AG04450 (cell line): ENCODE results near the gene SOX9. TPM values are rescaled to one million over a fixed set of nuclear protein-coding genes. Genes with fewer than 3 reads are reported as not detected.

ENCODE experiments used
- CTCF ChIA-PET: fragments of 300-600, 350-600 bp; formaldehyde crosslinking; extraction: SDS; loops from one replicate; lab custom pipeline; 2022; ENCODE audit warnings: antibody characterized with exemption, inconsistent platforms; lab: Charles Lee
- POLR2A ChIA-PET: fragments of 350-600 bp; formaldehyde crosslinking; extraction: SDS; loops from one replicate; lab custom pipeline; 2021; ENCODE audit warnings: antibody characterized with exemption, inconsistent platforms; lab: Yijun Ruan, JAX
- DNase-seq: peaks from one replicate; pipeline ENCODE4 v3.0.0-alpha.2; 2011; ENCODE audit warnings: low read depth, low spot score
- H3K27ac ChIP-seq: one replicate; pipeline ENCODE4 v1.5.1; 2012; ENCODE audit warnings: low read depth, low read length, control low read depth
- H3K27me3 ChIP-seq: one replicate; pipeline ENCODE4 v1.6.0; 2012; ENCODE audit warnings: low read length; ENCODE audit not compliant: control insufficient read depth, insufficient read depth
- H3K4me3 ChIP-seq: 2 replicates; pipeline ENCODE4 v1.5.1; 2011; ENCODE audit warnings: mild to moderate bottlenecking, low read depth, low read length, control low read depth
- H3K9me3 ChIP-seq: 2 replicates; pipeline ENCODE4 v1.5.1; 2012; ENCODE audit warnings: low read length; ENCODE audit not compliant: control insufficient read depth, insufficient read depth
- CTCF ChIP-seq: IDR thresholded peaks from 2 replicates; pipeline ENCODE4 v1.5.1; 2011; ENCODE audit warnings: low read depth, low read length, control low read depth, inconsistent platforms
- polyA plus RNA-seq: library from polyadenylated mRNA; depleted of rRNA; stranded (reverse); fragments of >200 nt; gene quantifications from 2 replicates; pipeline ENCODE4 v1.2.3, GENCODE V29; 2011

Gene SOX9
- polyA plus RNA-seq, 1 experiment, result 5.5 TPM

GRCh38 chr17:72092710-72093322 is 28.0 kb upstream of the SOX9 start:
- no peak for DNase-seq
- no peak for TF ChIP-seq CTCF
- CTCF ChIA-PET, result interaction anchor here (0.8 kb wide), 1 partner anchor 464 kb away, joined by 3 read pairs; no protein-coding TSS in a partner anchor
- POLR2A ChIA-PET, result no interaction called here
- no peak overlapping the region for H3K27ac ChIP-seq
- peaks cover 2% of the 10 kb centered on the region for H3K27me3 ChIP-seq
- no peaks in the 10 kb centered on the region for H3K9me3 ChIP-seq
- no peak overlapping the region for H3K4me3 ChIP-seq

DNA sequence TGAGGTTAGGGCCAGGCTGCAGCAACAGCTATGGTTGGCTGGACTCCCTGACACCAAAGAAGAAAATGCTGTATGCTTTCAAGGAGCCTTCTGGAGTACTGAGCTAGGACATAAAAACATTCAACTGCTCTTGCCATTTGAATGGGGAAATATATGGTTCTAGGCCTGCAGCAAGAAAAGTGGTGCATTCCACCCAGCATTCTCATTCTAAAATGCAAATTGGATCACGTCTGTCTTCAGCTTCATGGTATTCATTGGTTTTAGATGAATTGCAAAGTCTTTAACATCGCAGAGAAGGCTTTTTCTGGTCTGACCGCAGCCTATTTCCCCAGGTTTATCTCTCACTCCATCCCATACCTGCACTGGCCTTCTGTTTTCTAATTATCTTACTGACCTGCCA is 27.1 kb upstream of the SOX9 start:
- ChIA-PET POLR2A (no interaction called here), CTCF (no interaction called here)
- no peak overlapping the region for H3K27ac ChIP-seq
- TF ChIP-seq CTCF, result no peak
- H3K4me3 ChIP-seq, result no peak overlapping the region
- peaks cover 2% of the 10 kb centered on the region for H3K27me3 ChIP-seq
- H3K9me3 ChIP-seq, result no peaks in the 10 kb centered on the region
- DNase-seq, result no peak

- CTCF ChIA-PET, result interaction anchor here (0.5 kb wide), 1 partner anchor 139 kb away, joined by 3 read pairs; no protein-coding TSS in a partner anchor
- Histone ChIP-seq H3K4me3 (no peak overlapping the region), H3K9me3 (no peaks in the 10 kb centered on the region), H3K27ac (no peak overlapping the region), H3K27me3 (no peaks in the 10 kb centered on the region)
- no peak for TF ChIP-seq CTCF
- POLR2A ChIA-PET, result no interaction called here
- DNase-seq, result no peak
Observed at GRCh38 chr17:72095316-72095715, 25.5 kb upstream of the SOX9 start.

DNA sequence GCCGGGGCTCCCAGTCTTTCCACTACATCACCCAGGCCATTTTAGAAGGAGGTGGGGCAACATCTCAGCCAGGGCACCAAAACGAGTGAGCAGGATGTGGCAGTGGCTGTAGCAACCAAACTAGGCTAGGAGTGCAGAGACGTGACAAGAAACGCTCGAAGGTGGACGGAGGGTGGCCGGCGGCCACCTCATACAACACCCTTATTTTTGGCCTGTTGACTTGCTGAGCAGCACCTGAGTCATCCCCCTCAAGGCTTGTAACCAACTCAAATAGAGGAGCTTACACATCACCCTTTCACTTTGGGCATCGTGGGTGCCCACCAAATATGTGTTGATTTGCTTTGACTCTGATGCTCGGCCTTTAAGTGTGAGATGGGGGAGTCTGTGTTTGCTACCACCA is 23.7 kb upstream of the SOX9 start:
- CTCF ChIA-PET, result no interaction called here
- POLR2A ChIA-PET, result no interaction called here
- H3K9me3 ChIP-seq, result no peaks in the 10 kb centered on the region
- H3K27me3 ChIP-seq, result no peaks in the 10 kb centered on the region
- no peak for DNase-seq
- H3K4me3 ChIP-seq, result no peak overlapping the region
- H3K27ac ChIP-seq, result no peak overlapping the region
- TF ChIP-seq CTCF, result no peak

DNA sequence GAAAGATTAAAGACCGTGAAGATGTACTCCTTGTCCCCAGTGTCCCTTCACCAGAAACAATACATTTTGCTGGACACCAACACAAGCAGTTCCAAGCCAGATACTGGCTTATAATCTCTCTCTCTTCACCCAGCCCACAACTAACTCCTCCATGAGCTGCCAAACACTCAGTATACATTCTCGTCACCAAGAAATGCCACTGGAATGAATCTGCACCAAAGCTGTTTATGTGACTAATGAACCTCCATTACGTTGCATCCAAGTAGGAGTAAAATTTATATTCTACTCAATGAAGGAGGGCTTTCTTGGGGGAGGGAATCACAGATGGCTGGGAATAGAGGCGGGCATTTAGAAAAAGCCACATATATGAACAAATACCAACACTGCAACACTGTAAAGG is 20.9 kb upstream of the SOX9 start:
- POLR2A ChIA-PET, result interaction anchor here (0.5 to 0.9 kb wide), 2 partner anchors 21 to 61 kb away, joined by 3 to 4 read pairs; partner anchors contain the start of gene SOX9
- no peaks in the 10 kb centered on the region for H3K27me3 ChIP-seq
- CTCF ChIA-PET, result no interaction called here
- no peak overlapping the region for H3K4me3 ChIP-seq
- peak; percentile 54 for DNase-seq
- no peak for TF ChIP-seq CTCF
- H3K9me3 ChIP-seq, result no peaks in the 10 kb centered on the region
- no peak overlapping the region for H3K27ac ChIP-seq
